ENCODE measurements around the gene ODAD4. TPM values are rescaled to one million over a fixed set of nuclear protein-coding genes. Genes with fewer than 3 reads are reported as not detected.

The ODAD4 gene
- total and polyA plus RNA-seq, 2 of the 4 experiments (the other 2 are of a cell fraction): 0.38 to 0.54 TPM

- no peak overlapping the region for H2AK5ac ChIP-seq (ENCODE audit: low read depth, low read length)
- H4K20me1 ChIP-seq (ENCODE audit: insufficient read depth, low read length): no peaks in the 10 kb centered on the region; the same call in none of the 2 replicates
- H4K8ac ChIP-seq (ENCODE audit: low read depth in 2 of 2, low read length in 2 of 2): no peak overlapping the region
- no peak overlapping the region for H2AFZ ChIP-seq (replicated peaks; ENCODE audit: low read length, poor library complexity)
- dilution Hi-C loops (cut with HindIII; ENCODE audit: low sequenced_read_pairs, unreplicated experiment) (no loop called here), in situ Hi-C loops (cut with MboI; ENCODE audit: low sequenced_read_pairs) (no loop called here), intact Hi-C loops (cut with micrococcal nuclease) (no loop called here)
- no peak overlapping the region for H2BK5ac ChIP-seq (ENCODE audit: low read depth, low read length, poor library complexity, severe bottlenecking)
- ChIA-PET CTCF (no interaction called here), POLR2A (ENCODE audit: unreplicated experiment) (no interaction called here)
- H4K91ac ChIP-seq (ENCODE audit: insufficient read depth, low read depth, low read length): no peak overlapping the region
- no peaks in the 10 kb centered on the region for H3K4me1 ChIP-seq (ENCODE audit: control insufficient read depth, insufficient read depth, low read length)
- BruUV-seq (replicated peaks): no TSS peak
- H2BK120ac ChIP-seq (ENCODE audit: low read depth, low read length): no peak overlapping the region
- no peak overlapping the region for H3K18ac ChIP-seq (ENCODE audit: low read depth, low read length)
- H2BK20ac ChIP-seq (ENCODE audit: low read depth, low read length): no peak overlapping the region
- 100% methylated on average over 3 of the region's 6 CpGs; no CpG with 5 or more reads in 1 of the 2 experiments for WGBS, 2 experiments (ENCODE audit: extremely low coverage in 2 of 2, insufficient read length in 1 of 2)
- H3K4me2 ChIP-seq (ENCODE audit: low read depth, low read length): no peak overlapping the region
- H3K36me3 ChIP-seq (ENCODE audit: control insufficient read depth, insufficient read depth, low read length): peaks cover 78% of the 10 kb centered on the region
- H3K4ac ChIP-seq (ENCODE audit: low read depth, low read length): no peak overlapping the region
- H3K27me3 ChIP-seq (ENCODE audit: control insufficient read depth, insufficient read depth, low read length): no peaks in the 10 kb centered on the region
- H2BK15ac ChIP-seq (ENCODE audit: low read depth, low read length): no peak overlapping the region
- no peaks in the 10 kb centered on the region for H3K9me1 ChIP-seq (ENCODE audit: insufficient read depth, low read length)
- H3K14ac ChIP-seq (replicated peaks; ENCODE audit: low read depth, low read length): no peak overlapping the region
- peaks cover 32 to 67% of the 10 kb centered on the region in 2 experiments for H3K79me1 ChIP-seq (ENCODE audit: low read depth in 1 of 2, low read length in 2 of 2)
- no peaks in the 10 kb centered on the region for H3K9me3 ChIP-seq (ENCODE audit: control insufficient read depth, insufficient read depth, low read length)
- TF ChIP-seq RCOR1 (IDR thresholded peaks at IDR 0.05; ENCODE audit: insufficient replicate concordance, low read length): no peak
- TF ChIP-seq CHD1 (IDR thresholded peaks at IDR 0.05; ENCODE audit: low read depth, low read length): no peak
- no peak for TF ChIP-seq MXI1 (IDR thresholded peaks at IDR 0.05; ENCODE audit: borderline replicate concordance, low read depth, low read length)
- TF ChIP-seq RAD21 (IDR thresholded peaks at IDR 0.05; ENCODE audit: low read length): no peak
- no peak for TF ChIP-seq USF2 (IDR thresholded peaks at IDR 0.05; ENCODE audit: low read depth, low read length)
- TF ChIP-seq MAFK (IDR thresholded peaks at IDR 0.05; ENCODE audit: low read depth, low read length): no peak
- no peak for TF ChIP-seq CEBPB (IDR thresholded peaks at IDR 0.05; ENCODE audit: low read depth, low read length)
- no peak for TF ChIP-seq SMC3 (IDR thresholded peaks at IDR 0.05; ENCODE audit: low read depth, low read length)
- TF ChIP-seq BHLHE40 (IDR thresholded peaks at IDR 0.05; ENCODE audit: low read depth, low read length): no peak
- TF ChIP-seq MAZ (IDR thresholded peaks at IDR 0.05; ENCODE audit: borderline replicate concordance, low read depth, low read length): no peak
- TF ChIP-seq FOS (IDR thresholded peaks at IDR 0.05; ENCODE audit: low read depth, low read length): no peak
- TF ChIP-seq ELK1 (IDR thresholded peaks at IDR 0.05; ENCODE audit: borderline replicate concordance, low read depth, low read length): no peak
- no peak overlapping the region for H3K56ac ChIP-seq (ENCODE audit: extremely low read depth, insufficient read depth, low read length)
- DNase-seq (no peak), ATAC-seq (ENCODE audit: low read depth) (no peak)
- no peak overlapping the region for H2AK9ac ChIP-seq (replicated peaks; ENCODE audit: low read depth, low read length, poor library complexity)
- no peak overlapping the region for H3K23ac ChIP-seq (ENCODE audit: low read depth, low read length)
- no peak overlapping the region for H3K9ac ChIP-seq (ENCODE audit: low read depth, low read length)
- no peak overlapping the region for H3K4me3 ChIP-seq (ENCODE audit: insufficient read depth, low read depth, low read length)
- H4K5ac ChIP-seq (ENCODE audit: low read depth, low read length): no peak overlapping the region
- H3K27ac ChIP-seq (ENCODE audit: insufficient read depth, low read length): no peak overlapping the region
These were observed 47.7 kb upstream of the ODAD4 start for GRCh38 chr17:41882756-41883155.
